Stimulated activated naive CD8-positive, alpha-beta T cell treated with anti-CD3 and anti-CD28 coated beads, Interleukin-15, Interleukin-2, amounts not matched to agents 100 U/mL and 50 U/mL, for 24 hours (primary cell): ENCODE measurements around the gene LILRA6.
"Not testable (repeated sequence)": the region's sequence is repeated elsewhere in the genome, so short reads cannot be mapped to it uniquely, and the experiment has no call there.

ENCODE experiments used
- ATAC-seq: fragments of 150-1000 bp; cut with Tn5 transposase; one replicate; pipeline ENCODE4 v1.10.0; 2021
- DNase-seq: peaks from one replicate; pipeline ENCODE4 v3.0.0; 2021

Gene LILRA6

GRCh38 chr19:54207983-54208783, 34.4 kb downstream of the LILRA6 start:
- DNase-seq (peak; percentile 81), ATAC-seq (peak; percentile 22)

- peak; percentile 47 for ATAC-seq
- no peak for DNase-seq
Measured at GRCh38 chr19:54207676-54207982, 35.0 kb downstream of the LILRA6 start.

- ATAC-seq, result not testable (repeated sequence)
- DNase-seq, result peak; percentile 30
Measured at GRCh38 chr19:54207193-54207592, 35.4 kb downstream of the LILRA6 start.

DNA sequence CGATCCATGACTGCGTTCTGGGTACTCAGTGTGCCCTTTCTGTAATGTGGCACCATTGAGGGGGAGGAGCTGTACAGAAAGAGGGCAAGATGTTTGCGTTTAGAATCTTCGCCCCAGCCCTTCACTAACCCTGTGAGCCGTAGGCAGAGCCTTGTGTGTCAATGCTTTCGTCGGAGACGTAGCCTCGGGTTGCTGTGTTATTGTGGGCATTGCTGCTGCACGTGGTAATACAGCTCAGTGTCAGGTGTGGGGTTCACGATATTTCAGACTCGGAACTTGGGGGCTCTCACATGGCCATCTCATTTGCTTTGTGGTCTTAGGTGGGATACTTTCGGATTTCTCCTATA, 35.8 kb downstream of the LILRA6 start:
- DNase-seq, result peak; percentile 30
- ATAC-seq, result no peak

GRCh38 chr19:54206030-54206830, 36.4 kb downstream of the LILRA6 start:
- peak; percentile 23 for DNase-seq
- ATAC-seq, result no peak

DNA sequence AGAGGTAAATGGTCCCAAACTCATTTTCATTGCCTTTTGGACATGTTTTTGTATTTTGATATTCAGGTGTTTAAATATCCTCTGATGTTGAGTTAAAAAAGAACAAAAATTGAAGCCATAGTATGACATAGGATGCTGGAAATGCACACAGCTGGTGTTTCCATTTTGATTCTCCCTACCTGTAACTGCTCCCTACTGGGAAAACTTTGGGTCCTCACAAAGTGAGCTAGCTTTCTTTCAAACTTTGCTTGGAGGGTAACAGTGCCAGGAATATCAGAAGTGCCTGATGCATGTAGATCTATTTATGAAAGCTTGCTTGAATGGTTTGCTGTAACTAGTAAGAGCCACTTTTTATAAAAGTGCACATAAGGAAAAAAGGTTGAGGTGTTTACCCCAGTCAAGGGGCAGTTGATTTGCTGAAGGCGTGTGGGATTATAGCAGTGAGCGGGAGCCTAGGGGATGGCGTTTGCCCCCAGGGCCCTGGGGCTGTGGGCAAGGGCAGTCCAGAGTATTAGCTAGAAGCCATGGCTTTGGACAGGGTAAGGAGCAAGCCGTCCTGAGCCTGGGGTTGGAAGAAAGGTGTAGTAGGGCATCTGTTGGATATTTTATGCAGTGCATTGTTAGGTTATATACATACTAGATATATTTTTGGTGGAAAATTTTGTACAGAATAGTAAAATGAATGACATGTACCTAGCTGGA, 37.7 kb downstream of the LILRA6 start:
- no peak for DNase-seq
- no peak for ATAC-seq

DNA sequence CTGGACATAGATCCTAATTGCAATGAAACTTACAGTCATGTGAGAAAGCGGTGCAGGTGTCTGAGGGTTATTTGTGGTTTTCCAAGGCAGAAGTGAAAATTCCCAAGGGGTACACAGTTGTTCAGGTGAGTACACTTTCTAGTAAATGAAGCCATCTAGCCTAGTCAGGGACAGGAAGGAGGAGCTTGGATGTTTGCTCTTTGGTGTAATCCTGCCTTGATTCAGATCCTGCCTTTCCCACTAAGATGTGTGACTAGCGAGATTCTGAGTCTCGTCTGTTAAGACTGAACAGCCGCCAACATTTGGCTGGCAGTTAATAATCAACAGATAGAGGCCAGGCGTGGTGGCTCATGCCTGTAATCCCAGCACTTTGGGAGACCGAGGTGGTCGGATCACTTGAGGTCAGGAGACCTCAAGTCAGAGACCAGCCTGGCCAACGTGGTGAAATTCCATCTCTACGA, 39.4 kb downstream of the LILRA6 start:
- ATAC-seq, result no peak

GRCh38 chr19:54201980-54202379, 40.6 kb downstream of the LILRA6 start:
- no peak for ATAC-seq
- no peak for DNase-seq

More for the DNA sequence above, 39.4 kb downstream of the LILRA6 start:
- DNase-seq, result no peak

GRCh38 chr19:54201172-54201701, 41.4 kb downstream of the LILRA6 start:
- ATAC-seq, result no peak
- no peak for DNase-seq

DNA sequence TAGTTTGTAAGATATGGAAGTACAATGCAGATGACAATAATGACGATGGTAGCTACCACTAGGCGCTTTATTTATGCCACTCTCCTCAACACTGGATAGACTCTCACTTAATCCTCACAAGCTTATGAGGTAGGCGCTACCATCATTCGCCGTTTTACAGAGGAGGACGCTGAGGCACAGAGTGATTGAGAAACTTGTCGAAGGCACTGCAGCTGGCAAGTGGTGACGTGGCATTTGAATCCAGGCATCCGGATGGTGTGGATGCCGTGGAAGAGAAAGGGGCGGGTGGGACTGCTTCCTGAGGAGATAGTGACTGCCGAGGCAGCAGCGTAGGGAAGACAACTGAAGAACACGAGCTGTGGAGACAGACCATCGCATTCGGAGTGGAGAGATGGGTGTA, 43.2 kb downstream of the LILRA6 start:
- no peak for DNase-seq
- ATAC-seq, result no peak

GRCh38 chr19:54197121-54197520, 45.5 kb downstream of the LILRA6 start:
- ATAC-seq (no peak), DNase-seq (no peak)

- ATAC-seq (no peak), DNase-seq (no peak)
Measured at GRCh38 chr19:54196536-54196935, 46.1 kb downstream of the LILRA6 start.

DNA sequence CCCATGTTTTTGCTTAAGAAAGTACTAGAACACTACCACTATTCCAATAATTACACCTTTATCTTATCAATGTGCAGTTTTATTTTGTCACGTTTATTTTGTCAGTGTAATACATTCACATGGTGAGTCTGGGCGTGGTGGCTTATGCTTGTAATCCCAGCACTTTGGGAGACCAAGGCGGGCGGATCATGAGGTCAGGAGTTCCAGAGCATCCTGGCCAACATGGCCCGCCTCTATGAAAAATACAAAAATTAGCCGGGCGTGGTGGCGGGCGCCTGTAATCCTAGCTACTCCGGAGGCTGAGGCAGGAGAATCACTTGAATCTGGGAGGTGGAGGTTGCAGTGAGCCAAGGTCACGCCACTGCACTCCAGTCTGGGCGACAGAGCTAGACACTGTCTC, 48.1 kb downstream of the LILRA6 start:
- ATAC-seq, DNase-seq: not testable (repeated sequence)

- DNase-seq (no peak), ATAC-seq (no peak)
Measured at GRCh38 chr19:54193011-54193410, 49.6 kb downstream of the LILRA6 start.

DNA sequence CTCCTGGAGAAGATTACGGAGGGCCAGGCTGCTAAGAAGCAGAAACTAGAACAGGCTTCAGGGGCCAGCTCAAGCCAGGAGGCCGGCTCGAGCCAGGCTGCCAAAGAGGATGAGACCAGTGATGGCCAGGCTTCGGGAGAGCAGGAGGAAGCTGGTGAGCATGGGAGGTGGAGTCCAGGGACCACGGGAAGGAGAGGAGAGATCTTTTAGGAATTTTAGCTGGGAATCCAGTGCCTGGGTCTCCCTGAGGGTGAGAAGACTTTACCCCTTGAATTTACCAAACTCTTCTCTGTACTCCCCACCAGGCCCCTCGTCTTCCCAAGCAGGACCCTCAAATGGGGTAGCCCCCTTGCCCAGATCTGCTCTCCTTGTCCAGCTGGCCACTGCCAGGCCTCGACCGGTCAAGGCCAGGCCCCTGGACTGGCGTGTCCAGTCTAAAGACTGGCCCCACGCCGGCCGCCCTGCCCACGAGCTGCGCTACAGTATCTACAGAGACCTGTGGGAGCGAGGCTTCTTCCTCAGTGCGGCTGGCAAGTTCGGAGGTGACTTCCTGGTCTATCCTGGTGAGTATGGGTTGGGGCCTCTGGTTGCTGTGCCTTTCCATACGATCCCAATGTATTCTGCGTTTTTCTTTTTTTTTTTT, 50.7 kb downstream of the LILRA6 start:
- ATAC-seq, result no peak
- DNase-seq, result no peak

GRCh38 chr19:54191011-54191810, 51.4 kb downstream of the LILRA6 start, which contains the start of gene TSEN34:
TSS of gene TSEN34 (plus strand) at chr19:54191308. CDS start at chr19:54191365, 57 bp downstream.
- peak; percentile 90 for DNase-seq
- peak; percentile 21 for ATAC-seq

- DNase-seq (peak; percentile 100), ATAC-seq (peak; percentile 70)
Measured at GRCh38 chr19:54190503-54191010, 52.0 kb downstream of the LILRA6 start.

DNA sequence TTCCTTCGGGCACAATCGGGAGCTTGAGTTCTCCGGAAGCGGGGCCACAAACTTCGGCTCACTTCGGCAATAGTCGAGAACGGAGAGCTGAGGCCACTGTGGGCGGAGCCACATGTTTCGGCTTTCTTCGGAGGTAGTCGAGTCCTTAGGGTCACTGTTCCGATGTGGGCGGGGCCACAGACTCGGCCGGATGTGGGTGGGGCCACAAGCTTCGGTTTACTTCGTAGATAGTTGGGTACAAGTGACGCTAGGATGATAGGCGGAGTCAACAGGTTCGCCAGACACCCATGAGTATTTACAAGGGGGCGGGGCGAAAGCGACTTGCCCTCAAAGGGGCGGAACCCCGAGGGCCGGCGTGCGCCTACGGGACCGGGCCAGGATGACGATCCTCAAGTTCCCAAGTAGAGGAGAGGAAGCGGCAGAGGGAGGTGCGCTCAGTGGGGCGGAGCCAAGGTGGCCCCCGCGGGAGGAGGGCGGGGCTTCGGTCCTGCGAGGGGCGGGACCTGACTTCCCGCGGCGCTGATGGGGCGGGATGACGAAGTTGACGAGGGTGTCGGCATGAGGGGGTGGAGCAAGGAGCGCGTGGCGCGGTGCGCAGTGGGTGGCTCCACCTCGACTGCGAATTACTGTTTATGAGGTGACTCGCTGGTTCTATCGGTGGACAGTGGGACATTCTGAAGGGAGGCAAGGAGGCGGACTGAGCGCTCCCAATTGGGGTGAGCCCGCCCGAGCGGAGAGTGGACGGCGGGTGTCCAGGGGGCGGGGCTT, 52.7 kb downstream of the LILRA6 start:
- peak; percentile 67 for ATAC-seq
- DNase-seq, result peak; percentile 100

GRCh38 chr19:54189145-54189734, 53.4 kb downstream of the LILRA6 start, which contains the start of gene MBOAT7:
TSS of gene MBOAT7 (minus strand) at chr19:54189580. CDS start at chr19:54188508, 1,072 bp downstream.
- ATAC-seq, result peak; percentile 3
- no peak for DNase-seq
